Inflammatory macrophage treated with lipopolysaccharide for 4 hours (primary cell): ENCODE results near the gene ZNF205.
A peak's percentile ranks its signal among the peaks of the same experiment; 100 is the strongest.

Experiments used
- DNase-seq: peaks from one replicate; pipeline ENCODE4 v3.0.0-alpha.2; 2020

Gene ZNF205

DNA sequence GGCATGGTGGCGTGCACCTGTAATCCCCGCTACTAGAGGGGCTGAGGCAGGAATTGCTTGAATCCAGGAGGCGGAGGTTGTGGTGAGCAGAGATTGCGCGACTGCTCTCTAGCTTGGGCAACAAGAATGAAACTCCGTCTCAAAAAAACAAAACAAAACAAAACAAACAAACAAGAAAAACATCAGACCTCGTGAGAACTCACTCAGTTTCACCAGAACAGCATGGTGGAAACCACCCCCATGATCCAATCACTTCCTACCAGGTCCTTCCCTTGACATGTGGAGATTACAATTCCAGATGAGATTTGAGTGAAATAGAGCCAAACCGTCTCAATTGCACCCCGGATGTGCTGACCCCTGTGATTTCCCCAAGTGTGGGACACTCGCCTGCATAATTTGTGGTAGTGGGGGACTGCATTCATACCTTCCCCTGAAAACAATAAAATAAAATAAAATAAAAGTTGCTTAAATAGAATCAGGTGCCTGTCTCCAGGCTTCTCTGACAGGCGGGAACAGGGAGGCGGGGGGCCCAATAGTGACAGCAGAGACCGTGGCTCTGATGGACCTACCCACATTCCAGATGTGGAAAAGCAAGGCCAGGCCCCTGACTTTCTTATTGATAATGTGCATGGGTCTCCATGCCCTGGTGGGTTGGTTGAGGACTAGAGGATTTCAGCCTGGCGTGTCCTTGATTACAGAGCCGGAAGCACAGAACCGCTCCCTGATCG lies 26.4 kb upstream of the ZNF205 start:
- peak; percentile 41 for DNase-seq

GRCh38 chr16:3086596-3087242 lies 25.7 kb upstream of the ZNF205 start:
- DNase-seq: peak; percentile 52

DNA sequence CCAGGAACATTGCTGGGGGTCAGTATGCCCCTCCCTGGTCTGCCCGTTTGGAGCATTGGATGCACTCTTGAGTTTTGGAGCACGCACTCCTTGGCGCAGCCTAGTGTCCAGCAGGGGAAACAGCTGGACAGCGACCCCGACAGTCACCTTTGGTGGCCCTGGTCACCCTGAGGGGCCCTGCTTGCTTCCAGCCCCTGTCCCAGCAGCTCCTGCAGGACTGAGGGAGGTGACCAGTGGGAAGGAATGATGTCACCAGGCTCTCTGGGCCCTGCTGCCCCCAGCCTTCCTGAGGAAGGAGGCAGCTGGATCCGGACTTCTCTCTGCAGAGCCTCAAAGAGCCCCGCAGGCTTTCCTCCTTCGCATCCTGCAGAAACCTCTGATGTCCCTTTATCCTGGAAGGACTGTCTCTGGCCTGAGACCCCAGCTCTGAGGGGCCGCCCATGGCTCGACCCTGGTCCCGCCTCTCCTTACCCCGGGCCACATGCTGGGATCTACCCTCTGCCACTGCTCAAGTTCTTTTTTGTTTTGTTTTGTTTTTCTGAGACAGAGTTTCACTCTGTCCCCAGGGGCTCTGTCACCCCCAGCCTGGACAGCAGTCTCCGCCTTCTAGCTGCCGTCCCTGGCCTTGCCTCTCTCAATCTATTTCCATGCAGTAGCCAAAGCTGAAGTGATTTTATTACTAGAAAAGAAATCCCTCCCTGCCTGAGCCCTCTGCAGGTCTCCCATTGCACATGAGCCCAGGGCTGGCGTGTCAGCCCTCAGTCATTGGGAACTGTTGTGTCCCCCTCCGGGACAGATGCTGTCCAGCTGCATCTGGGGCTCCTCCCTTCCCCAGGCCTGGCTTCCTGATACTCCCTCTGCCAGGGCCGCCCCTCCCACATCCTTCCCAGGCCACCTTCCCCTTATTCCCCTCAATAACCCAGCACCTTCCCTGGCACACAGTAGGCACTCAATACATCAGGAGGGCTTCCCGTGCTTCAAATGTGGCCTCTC lies 24.8 kb upstream of the ZNF205 start:
- no peak for DNase-seq

DNA sequence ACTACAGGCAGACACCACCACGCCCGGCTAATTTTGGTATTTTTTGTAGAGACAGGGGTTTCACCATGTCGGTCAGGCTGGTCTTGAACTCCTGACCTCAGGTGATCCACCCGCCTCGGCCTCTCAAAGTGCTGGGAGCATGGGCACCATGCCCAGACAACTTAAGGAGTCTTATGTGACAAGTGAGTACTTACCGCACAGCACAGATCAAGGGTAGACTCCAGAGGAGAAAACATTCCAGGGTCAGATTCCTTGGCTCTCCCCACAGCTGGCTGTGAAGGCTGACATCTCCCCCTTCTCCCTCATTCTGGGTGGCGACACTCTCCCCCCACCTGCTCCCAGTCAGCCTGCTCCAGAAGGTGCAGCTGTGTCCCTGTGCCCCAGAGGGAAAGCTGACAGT lies 23.9 kb upstream of the ZNF205 start:
- no peak for DNase-seq

DNA sequence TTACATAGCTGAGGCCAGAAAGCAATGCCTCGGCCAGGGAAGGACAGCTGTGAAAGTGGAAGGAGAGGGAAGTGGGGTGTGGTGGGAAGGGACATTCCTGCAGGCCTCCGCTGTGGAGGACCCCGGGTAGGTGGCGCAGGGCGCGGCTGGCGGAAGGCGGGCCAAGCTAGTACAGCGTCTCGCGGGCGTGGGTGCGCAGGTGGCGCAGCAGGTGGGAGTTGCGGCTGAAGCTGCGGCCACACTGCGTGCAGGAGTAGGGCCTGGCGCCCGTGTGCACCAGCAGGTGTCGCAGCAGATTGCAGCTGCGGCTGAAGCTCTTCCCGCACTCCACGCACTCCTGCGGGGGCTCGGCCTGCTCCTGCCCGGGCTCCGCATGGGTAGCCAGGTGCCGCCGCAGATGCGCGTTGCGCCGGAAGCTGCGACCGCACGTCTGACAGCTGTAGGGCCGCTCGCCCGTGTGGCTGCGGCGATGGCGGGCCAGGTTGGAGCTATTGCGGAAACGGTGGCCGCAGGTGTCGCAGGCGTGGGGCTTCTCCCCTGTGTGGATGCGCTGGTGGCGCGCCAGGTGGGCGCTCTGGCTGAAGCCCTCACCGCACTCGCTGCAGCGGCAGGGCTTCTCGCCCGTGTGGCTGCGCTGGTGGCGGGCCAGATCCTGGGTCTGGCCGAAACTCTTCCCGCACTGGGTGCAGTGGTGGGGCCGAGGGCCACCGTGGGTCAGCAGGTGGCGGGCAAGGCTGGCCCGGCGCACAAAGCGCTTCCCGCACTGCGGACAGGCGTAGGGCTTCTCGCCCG lies 23.3 kb upstream of the ZNF205 start:
- no peak for DNase-seq

DNA sequence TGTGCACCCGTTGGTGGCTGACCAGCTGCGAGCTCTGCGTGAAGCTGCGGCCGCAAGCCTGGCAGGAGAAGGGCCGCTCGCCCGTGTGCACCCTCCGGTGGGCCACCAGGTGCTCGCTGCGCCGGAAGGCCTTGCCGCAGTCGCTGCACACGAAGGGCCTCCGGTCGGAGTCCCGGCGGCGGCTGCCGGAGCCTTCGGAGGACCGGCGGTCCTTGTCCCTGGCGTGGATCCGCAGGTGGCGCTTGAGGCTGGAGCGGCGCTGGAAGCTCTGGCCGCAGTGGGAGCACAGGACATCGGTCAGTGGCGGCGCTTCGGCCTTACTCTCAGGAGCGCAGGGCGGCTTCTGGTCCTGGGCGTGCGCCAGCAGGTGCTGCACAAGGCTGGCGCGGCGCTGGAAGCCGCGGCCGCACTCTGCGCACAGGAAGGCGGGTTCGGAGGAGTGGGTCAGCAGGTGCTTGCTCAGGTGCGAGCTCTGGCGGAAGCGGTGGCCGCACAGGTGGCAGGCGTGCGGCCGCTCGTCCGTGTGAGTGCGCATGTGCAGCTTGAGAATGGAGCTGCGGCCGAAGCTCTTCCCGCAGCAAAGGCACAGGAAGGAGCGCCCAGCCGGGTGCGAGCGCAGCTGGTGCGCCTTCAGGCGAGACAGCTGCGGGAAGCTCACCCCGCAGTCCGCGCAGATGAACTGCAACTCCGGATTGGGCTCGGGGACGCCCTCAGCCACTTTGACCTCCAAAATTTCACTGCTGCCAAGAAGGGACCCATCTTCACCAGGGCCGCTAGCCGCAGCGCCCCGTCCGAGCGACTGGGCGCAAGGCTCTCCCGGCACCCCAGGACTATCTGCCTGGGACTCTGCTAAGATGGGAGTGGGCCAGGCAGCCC lies 22.4 kb upstream of the ZNF205 start:
- no peak for DNase-seq

DNA sequence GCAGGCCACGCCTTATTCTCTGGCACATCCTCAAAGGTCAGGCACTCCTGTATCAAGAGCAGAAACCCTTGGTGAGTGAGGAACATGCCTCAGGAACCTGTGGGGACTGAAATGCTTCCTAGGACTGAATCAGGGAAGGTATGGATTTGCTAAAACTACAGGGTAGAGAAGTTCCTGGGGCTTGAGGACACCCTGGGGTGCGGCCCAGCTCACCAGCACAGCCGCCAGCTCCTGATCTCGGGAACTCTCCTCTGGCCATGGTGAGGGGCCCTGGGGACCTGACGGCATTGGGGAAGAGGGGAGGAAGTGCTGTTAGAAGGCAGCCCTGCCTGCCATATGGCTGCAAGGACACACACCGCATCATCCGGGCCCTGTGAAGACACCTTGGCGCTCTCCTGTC lies 20.8 kb upstream of the ZNF205 start:
- no peak for DNase-seq

GRCh38 chr16:3092501-3092941 lies 19.9 kb upstream of the ZNF205 start:
- no peak for DNase-seq

DNA sequence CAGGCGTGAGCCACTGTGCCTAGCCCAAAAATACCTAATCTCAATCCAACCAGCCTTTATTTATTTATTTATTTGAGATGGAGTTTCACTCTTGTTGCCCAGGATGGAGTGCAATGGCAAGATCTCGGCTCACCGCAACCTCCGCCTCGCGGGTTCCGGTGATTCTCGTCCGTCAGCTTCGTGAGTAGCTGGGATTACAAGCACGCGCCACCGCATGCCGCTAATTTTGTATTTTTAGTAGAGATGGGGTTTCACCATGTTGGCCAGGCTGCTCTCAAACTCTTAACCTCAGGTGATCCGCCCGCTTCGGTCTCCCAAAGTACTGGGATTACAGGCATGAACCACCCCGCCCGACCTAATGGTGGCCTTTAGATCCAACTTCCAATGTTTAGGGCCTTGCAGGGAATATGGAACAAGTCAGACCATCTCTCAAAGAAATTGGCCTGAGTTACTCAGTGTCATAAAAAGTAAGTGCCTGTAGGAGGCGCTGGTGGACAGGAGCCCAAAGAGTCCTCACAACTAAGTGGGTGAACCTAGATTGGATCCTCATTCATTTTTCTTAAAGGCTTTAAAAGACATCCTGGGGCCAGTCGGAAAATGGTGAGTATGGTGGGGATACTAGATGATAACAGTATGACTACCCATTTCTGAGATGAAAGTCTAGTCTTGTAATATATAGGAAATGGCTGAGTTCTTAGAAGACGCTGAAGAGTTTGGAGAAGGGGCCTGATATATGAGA lies 17.9 kb upstream of the ZNF205 start:
- peak; percentile 64 for DNase-seq

- peak; percentile 89 for DNase-seq
These were observed 16.5 kb upstream of the ZNF205 start for GRCh38 chr16:3095869-3096268.

- DNase-seq: peak; percentile 33
These were observed 16.0 kb upstream of the ZNF205 start for GRCh38 chr16:3096362-3096761.

- no peak for DNase-seq
These were observed 15.1 kb upstream of the ZNF205 start for GRCh38 chr16:3097266-3097665.

DNA sequence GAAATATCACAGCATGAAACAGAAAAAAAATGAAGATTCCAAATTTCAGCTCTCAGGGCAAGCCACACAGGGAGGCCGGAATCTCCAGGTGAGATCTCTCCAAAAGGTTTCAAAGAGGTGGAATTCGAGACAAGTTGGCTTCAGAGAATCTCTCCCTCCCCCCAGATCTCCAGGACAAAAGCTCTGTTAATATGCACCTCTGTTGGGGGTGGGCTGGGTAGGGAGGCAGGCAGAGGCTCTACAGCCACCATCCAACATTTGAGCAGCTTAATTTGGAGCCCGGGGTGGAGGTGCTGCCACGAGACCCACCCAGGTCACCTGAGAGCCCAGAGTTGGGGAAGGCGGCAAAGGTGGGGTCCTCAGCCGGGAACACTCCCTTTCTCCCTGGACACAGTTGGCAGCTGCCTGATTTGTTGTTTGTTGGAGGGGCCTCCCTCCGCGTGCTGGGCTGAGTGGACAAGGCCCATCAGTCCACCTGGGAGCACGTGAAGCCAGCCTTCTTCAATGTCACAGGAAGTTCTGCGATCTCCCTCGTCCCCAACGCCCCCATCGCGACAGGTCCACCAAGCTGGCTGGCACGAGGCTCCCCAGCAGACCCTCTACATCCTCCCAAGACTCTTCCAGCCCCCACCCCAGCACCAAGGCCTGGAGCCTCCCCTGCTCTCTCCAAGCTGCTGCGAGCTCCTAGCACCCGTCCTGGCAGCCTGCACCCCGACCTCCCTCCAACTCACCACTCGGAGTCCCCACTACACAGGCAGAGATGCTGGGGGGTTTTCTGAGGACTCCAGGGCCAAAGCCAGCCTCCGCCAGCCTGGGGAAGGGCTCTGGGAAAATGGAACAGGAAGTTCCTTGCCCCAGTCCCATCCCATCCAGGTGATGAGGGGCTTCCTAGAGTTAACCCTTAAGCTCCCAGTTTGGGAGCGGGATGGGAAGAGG lies 13.7 kb upstream of the ZNF205 start, which contains the start of gene ZSCAN10:
Gene ZSCAN10, minus strand, starts transcription at position 836 of the 936 bp plus-strand sequence. CDS start 6,357 bp downstream, outside the sequence.
- no peak for DNase-seq

GRCh38 chr16:3099395-3099731 lies 13.0 kb upstream of the ZNF205 start:
- no peak for DNase-seq

- peak; percentile 96 for DNase-seq
These were observed 12.5 kb upstream of the ZNF205 start for GRCh38 chr16:3099732-3100499.

GRCh38 chr16:3101018-3101840 lies 11.2 kb upstream of the ZNF205 start:
- peak; percentile 53 for DNase-seq

GRCh38 chr16:3101841-3102470 lies 10.4 kb upstream of the ZNF205 start:
- no peak for DNase-seq
